Measurements from ENCODE around the gene AXL. TPM values are rescaled to one million over a fixed set of nuclear protein-coding genes. Genes with fewer than 3 reads are reported as not detected.

The AXL gene
- total and polyA plus RNA-seq, 2 of the 13 experiments (the other 11 are each of a cell fraction or from before 2014, with no cell fraction given) = 0.71 to 5.9 TPM

DNA sequence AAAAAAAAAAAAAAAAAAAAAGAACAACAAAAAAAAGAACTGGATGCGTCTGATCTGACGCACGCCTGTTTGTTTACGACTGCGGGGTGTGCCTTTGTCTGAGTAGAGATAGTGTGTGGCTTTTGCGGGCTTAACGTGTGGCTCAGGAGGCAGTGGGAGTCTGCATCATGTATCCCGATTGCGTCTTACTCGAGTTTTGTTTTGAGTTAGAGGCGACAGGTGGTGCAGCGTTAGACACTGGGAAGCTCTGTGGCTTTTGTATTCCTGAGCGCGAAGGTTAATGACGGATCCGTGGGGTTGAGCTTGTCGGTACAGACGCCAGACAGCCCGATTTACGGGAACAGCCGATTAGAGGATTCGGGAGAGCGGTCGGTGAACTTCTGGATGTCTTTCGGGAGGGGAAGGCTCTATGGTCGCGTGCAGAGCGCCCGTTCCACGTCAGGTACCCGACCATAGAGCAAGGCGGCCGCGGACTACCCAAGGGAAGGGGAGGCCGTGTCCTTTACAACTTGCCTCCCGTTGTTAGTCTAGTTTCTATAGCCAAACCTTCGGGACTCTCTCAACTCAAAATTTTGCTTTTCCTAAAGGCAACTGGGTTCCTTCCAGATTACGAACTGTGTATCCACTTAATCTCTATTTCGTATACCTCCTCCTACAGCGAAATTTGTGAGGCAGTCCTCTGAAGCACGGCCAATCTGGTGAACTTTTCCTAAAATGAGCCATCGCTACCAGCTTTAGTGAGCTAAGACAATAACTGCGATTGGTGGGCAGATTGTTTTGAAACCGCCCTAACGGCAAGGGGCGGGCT lies 44.2 kb downstream of the AXL start (continued):
- TF ChIP-seq, protein P1, sequence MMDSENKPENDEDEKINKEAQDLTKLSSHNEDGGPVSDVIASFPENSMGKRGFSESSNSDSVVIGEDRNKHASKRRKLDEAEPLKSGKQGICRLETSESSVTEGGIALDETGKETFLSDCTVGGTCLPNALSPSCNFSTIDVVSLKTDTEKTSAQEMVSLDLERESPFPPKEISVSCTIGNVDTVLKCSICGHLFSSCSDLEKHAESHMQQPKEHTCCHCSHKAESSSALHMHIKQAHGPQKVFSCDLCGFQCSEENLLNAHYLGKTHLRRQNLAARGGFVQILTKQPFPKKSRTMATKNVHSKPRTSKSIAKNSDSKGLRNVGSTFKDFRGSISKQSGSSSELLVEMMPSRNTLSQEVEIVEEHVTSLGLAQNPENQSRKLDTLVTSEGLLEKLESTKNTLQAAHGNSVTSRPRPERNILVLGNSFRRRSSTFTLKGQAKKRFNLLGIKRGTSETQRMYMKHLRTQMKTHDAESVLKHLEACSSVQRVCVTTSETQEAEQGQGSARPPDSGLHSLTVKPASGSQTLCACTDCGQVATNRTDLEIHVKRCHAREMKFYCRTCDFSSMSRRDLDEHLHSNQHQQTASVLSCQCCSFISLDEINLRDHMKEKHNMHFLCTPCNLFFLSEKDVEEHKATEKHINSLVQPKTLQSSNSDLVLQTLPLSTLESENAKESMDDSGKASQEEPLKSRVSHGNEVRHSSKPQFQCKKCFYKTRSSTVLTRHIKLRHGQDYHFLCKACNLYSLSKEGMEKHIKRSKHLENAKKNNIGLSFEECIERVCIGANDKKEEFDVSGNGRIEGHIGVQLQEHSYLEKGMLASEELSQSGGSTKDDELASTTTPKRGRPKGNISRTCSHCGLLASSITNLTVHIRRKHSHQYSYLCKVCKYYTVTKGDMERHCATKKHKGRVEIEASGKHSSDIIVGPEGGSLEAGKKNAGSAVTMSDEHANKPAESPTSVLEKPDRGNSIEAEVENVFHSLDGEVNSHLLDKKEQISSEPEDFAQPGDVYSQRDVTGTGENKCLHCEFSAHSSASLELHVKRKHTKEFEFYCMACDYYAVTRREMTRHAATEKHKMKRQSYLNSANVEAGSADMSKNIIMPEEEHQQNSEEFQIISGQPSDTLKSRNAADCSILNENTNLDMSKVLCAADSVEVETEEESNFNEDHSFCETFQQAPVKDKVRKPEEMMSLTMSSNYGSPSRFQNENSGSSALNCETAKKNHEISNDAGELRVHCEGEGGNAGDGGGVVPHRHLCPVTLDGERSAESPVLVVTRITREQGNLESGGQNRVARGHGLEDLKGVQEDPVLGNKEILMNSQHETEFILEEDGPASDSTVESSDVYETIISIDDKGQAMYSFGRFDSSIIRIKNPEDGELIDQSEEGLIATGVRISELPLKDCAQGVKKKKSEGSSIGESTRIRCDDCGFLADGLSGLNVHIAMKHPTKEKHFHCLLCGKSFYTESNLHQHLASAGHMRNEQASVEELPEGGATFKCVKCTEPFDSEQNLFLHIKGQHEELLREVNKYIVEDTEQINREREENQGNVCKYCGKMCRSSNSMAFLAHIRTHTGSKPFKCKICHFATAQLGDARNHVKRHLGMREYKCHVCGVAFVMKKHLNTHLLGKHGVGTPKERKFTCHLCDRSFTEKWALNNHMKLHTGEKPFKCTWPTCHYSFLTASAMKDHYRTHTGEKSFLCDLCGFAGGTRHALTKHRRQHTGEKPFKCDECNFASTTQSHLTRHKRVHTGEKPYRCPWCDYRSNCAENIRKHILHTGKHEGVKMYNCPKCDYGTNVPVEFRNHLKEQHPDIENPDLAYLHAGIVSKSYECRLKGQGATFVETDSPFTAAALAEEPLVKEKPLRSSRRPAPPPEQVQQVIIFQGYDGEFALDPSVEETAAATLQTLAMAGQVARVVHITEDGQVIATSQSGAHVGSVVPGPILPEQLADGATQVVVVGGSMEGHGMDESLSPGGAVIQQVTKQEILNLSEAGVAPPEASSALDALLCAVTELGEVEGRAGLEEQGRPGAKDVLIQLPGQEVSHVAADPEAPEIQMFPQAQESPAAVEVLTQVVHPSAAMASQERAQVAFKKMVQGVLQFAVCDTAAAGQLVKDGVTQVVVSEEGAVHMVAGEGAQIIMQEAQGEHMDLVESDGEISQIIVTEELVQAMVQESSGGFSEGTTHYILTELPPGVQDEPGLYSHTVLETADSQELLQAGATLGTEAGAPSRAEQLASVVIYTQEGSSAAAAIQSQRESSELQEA (CRISPR knock-in tag; IDR thresholded peaks at IDR 0.05; ENCODE audit: not compliant biosample characterization) = no peak
- TF ChIP-seq ZNF788 (CRISPR knock-in tag; IDR thresholded peaks at IDR 0.05; ENCODE audit: borderline replicate concordance) = no peak
- TF ChIP-seq ZNF3 (CRISPR knock-in tag; IDR thresholded peaks at IDR 0.05) = no peak
- TF ChIP-seq, protein P2, sequence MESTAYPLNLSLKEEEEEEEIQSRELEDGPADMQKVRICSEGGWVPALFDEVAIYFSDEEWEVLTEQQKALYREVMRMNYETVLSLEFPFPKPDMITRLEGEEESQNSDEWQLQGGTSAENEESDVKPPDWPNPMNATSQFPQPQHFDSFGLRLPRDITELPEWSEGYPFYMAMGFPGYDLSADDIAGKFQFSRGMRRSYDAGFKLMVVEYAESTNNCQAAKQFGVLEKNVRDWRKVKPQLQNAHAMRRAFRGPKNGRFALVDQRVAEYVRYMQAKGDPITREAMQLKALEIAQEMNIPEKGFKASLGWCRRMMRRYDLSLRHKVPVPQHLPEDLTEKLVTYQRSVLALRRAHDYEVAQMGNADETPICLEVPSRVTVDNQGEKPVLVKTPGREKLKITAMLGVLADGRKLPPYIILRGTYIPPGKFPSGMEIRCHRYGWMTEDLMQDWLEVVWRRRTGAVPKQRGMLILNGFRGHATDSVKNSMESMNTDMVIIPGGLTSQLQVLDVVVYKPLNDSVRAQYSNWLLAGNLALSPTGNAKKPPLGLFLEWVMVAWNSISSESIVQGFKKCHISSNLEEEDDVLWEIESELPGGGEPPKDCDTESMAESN (CRISPR knock-in tag; conservative IDR thresholded peaks at IDR 0.05) = 0 out of 2 replicates have a peak, but pooled peaks have one; percentile 19
- TF ChIP-seq, protein P3, sequence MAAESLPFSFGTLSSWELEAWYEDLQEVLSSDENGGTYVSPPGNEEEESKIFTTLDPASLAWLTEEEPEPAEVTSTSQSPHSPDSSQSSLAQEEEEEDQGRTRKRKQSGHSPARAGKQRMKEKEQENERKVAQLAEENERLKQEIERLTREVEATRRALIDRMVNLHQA (CRISPR knock-in tag; IDR thresholded peaks at IDR 0.05) = no peak
- TF ChIP-seq ZNF510 (CRISPR knock-in tag; IDR thresholded peaks at IDR 0.05; ENCODE audit: low read depth) = peak; percentile 55; the same call in 1 of the 2 replicates
- TF ChIP-seq, protein P4, sequence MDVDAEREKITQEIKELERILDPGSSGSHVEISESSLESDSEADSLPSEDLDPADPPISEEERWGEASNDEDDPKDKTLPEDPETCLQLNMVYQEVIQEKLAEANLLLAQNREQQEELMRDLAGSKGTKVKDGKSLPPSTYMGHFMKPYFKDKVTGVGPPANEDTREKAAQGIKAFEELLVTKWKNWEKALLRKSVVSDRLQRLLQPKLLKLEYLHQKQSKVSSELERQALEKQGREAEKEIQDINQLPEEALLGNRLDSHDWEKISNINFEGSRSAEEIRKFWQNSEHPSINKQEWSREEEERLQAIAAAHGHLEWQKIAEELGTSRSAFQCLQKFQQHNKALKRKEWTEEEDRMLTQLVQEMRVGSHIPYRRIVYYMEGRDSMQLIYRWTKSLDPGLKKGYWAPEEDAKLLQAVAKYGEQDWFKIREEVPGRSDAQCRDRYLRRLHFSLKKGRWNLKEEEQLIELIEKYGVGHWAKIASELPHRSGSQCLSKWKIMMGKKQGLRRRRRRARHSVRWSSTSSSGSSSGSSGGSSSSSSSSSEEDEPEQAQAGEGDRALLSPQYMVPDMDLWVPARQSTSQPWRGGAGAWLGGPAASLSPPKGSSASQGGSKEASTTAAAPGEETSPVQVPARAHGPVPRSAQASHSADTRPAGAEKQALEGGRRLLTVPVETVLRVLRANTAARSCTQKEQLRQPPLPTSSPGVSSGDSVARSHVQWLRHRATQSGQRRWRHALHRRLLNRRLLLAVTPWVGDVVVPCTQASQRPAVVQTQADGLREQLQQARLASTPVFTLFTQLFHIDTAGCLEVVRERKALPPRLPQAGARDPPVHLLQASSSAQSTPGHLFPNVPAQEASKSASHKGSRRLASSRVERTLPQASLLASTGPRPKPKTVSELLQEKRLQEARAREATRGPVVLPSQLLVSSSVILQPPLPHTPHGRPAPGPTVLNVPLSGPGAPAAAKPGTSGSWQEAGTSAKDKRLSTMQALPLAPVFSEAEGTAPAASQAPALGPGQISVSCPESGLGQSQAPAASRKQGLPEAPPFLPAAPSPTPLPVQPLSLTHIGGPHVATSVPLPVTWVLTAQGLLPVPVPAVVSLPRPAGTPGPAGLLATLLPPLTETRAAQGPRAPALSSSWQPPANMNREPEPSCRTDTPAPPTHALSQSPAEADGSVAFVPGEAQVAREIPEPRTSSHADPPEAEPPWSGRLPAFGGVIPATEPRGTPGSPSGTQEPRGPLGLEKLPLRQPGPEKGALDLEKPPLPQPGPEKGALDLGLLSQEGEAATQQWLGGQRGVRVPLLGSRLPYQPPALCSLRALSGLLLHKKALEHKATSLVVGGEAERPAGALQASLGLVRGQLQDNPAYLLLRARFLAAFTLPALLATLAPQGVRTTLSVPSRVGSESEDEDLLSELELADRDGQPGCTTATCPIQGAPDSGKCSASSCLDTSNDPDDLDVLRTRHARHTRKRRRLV (CRISPR knock-in tag; IDR thresholded peaks at IDR 0.05) = no peak
- no peak for TF ChIP-seq ZBTB7A (CRISPR knock-in tag; IDR thresholded peaks at IDR 0.05)
- peak; percentile 78 for TF ChIP-seq POLR2G (IDR thresholded peaks at IDR 0.05; ENCODE audit: low read depth, low read length)
- TF ChIP-seq TMF1 (CRISPR knock-in tag; IDR thresholded peaks at IDR 0.05; ENCODE audit: low read depth) = no peak
- no peak for TF ChIP-seq ZNF232 (CRISPR knock-in tag; IDR thresholded peaks at IDR 0.05; ENCODE audit: borderline replicate concordance)
- TF ChIP-seq ZSCAN12 (CRISPR knock-in tag; IDR thresholded peaks at IDR 0.05) = no peak

Data from HepG2 (cell line).